GM18508 (cell line): ENCODE data around the gene MAN1A1.

ENCODE experiments used
- ATAC-seq: cut with Tn5 transposase; IDR thresholded peaks from one replicate; pipeline ENCODE4 v1.9.1; 2021; ENCODE audit warnings: moderate number of reproducible peaks; ENCODE audit not compliant: insufficient read depth, unreplicated experiment

The MAN1A1 gene

DNA sequence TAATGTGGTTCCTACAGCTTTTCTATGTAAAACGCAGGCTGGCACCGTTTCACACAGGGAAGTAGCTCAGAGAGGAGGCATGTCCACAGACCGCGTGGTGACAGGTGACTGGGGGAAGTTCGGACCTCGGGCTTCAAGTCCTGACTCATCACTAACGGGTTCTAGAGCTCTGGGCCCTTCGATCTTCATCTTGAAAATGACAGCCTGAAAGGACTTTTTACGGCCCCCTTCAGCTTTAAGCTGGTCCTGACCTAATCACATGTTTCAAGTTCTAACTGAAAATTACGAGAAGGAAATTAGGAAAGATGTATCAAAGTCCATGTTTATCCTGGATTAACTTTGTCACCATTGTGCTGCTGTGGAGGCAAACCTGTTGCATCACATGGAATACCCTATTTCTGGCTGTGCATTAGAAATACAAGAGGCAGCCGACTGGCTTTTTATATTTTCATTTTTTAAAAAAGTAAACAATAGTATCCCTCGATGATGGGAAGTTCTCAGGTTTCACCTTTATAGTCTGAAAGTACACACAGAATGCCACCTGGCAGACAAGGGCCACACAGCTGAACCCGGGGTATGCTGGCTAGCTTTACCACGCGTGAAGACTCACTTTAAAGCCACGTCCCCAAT lies 2.0 kb downstream of the MAN1A1 start:
- peak; percentile 23 for ATAC-seq

DNA sequence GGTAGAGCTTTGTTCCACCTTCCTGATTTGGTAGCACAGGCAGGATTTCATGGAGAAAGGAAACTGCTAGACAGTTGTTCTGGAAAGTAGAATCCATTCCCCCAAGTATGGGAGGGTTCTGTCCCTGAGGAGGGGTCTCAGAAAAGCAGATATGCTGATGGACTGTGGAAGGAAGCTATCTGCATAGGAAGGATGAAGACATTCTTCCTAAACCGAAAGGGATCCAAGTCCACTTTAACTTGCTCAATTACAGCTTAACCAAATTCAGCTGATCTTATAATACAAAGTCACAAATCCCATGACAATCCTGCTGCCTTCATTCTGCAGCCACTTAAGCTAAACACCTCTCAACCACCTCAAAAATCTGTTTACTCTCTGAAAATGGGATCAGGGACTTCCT lies 2.6 kb downstream of the MAN1A1 start:
- ATAC-seq = no peak

DNA sequence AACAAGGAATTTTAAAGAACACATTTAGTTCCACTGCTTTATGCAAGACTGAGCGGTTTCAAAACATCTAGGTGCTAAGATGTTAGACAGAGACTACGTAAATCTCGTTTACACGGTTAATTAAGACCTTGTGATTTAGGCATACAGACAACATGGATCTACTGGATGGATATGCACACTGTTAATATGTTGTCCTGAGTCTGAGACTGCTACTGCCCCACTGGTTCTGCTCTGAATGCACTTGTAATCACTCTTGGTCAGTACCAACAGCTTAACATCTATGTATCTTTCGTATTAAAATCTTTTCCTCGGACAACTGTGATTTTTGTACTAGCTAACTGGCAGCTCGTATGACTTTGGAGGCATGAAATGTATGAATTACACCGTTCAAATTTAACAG lies 3.1 kb downstream of the MAN1A1 start:
- ATAC-seq = no peak

DNA sequence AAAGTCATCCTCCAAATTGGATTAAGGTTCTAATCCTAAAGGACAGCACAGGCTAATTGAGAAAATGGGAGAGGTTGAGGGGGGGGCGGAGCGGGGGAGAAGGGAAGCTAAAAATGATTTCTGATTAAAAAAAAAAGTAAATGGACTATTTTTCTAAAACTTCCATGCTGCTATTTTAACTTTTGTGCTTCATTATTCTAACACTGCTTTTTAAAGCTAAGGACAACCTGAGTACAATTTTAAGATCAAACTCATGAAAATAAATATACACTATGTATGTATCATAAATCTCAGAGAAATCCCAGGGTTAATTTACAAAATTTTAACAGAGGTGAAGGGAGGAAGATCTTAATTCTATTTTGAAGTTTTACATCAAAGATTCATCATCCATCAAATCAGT lies 4.4 kb downstream of the MAN1A1 start:
- ATAC-seq = no peak

DNA sequence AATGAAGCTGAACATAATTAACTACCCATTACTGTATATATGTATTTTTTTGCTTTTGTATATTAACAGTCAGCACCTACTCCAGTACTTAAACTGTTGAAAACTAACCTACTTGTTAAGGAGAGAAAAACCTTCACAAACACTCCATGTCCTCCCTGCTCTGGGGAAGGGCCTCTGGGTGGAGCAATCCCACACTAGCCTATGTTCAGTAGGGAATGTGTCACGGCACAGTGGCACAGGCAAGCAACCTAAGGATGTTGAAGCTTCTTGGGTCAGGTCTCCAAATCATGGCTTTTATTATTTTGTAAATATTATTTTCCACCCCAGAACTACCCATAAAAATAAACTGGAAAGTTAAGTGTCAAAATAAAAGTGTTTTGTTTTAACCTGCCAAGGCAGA lies 5.3 kb downstream of the MAN1A1 start:
- no peak for ATAC-seq

DNA sequence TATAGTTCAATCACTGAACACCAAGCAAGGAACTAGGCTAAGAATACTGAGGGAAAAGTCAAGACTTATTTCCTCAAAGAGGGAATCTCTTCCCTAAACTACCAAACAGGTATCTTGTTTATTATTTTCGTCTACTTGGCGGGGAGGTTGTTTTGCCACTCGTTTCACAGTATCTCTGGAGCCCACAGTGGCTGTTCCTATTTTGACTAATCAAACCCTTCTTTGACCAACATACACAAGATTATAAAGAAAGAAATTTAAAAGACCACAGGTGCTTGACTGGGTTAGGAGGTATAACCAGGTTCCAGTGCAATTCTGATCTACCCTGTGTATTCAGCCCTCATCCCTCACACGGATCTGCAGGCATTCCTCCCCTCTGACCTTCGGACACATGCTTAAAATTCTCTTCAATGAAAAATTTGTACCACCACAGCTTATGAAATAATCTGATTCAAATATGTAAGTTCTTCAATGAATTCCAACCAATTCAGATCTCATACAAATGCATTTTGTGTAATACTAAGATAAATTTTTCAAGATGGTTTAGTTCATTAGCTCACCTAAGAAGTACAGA lies 5.9 kb downstream of the MAN1A1 start:
- ATAC-seq = no peak

DNA sequence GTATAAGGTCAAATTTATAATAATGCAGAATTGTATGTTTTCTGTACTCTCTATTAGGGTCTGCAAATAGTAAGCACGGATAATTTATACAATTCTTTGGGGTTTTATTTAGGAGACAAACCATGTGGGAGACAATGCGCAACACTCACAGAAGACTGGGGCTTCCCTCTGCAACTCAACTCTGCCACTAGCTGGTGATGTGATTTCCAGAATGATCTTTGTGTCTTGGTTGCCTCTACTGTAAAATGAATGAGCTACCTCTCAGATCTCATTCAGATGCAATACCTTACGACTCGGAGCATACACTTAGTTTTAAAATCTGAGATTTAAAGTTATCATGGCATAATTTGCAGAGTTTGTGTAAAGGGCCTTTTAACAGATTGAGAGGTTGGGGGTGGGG lies 6.4 kb downstream of the MAN1A1 start:
- ATAC-seq = no peak

DNA sequence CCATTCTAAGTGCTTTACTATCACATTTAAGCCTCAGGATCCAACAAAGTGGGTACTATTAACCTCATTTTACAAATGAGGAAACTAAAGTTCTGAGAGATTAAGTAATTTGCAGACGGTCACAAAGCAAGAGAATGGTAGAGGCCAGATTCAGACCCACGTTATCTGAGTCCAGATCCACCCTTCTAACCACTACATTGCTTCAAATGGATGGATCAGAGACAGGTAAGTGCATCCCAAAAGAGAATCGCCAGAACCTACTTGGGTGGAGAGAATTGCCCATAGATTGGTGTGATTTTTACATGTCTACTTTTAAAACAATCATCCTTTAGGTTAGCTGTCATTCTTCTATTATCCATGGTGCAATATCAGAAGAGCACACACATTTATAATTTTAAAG lies 7.1 kb downstream of the MAN1A1 start:
- ATAC-seq = no peak

DNA sequence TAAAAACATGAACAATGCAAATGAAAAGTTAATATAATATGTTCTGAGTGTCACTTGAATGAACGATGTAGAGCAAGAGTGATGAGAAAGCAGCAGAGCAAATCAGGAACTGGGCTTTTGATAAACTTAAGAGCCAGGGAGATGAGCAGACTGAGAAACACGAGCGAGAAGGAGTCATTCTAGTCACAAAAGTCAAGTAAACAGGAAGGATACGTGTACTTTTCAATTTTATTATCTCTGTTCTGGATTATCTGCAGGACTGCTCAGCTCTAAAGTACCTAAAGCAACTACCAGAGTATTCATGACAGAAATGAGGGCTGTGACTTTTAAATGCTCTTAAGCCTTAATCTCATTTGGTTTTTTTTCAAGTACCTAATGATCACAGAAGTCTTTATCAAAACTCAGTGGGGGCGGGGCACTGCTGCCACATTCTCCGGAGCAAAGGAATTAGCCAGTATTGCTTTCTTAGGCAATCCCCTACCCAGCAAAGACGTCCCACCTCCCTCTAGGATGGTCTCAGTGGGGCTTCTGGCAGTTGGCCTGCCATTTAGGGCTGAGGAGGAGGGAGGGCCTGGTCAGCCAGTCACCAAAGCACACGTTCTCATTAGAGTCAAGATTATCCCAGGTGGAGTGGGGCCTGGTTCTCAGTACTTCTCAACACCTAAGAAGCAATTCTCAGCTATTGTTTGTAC lies 8.6 kb downstream of the MAN1A1 start:
- ATAC-seq = no peak

DNA sequence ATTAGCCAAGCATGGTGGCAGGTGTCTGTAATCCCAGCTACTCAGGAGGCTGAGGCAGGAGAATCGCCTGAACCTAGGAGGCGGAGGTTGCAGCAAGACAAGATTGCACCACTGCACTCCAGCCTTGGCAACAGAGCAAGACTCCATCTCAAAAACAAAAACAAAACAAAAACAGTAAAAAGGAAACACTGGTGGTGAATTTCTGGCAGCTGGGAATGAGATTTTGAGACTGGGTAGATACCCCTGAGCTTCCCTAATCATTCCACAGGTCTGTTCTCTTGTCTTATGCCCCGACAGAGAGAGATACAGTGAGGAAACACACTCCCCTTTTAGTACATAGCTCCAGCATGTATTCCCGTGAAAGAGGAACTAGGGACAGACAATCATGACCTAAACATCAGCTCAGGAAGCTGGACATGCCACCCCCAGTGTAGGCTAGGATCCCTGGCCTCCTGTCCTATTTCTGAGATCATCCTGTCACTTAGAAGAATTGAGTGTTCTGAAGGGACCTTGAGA lies 9.6 kb downstream of the MAN1A1 start:
- ATAC-seq = no peak

DNA sequence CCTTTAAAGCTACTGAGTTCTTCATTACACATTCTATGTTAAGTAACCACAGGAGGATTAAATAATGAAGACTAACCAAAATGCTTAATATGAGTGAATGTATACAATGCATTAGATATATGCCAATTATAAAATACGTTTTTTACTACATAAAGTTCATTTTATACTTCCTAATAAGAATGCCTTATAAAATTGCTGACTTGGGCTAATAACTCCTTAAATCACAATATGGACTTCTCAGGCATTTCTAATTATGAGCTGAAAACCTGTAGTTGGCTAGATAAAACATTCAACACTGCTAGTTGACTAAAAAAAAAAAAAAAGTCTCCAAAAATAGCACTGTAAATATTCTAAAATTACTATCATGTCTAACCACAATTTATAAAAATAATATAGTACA lies 11.8 kb downstream of the MAN1A1 start:
- no peak for ATAC-seq

DNA sequence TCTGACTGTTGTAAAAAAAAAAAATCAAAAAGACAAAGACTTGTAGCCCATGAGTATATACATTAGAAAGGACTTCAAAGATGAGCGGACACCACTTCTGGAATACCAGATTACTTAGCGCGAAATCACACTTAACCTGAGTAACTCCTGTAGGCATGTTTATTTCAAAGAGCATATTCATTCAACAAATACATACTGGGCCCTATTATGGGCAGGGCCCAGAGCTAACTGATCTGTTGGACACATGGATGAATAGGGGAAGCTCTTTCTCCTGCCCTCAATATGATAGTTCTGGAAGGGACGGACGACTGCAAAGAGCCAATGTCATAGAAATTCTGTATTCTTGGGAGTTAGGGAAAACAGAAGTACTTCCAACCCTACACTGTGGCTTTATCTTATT lies 12.3 kb downstream of the MAN1A1 start:
- no peak for ATAC-seq

DNA sequence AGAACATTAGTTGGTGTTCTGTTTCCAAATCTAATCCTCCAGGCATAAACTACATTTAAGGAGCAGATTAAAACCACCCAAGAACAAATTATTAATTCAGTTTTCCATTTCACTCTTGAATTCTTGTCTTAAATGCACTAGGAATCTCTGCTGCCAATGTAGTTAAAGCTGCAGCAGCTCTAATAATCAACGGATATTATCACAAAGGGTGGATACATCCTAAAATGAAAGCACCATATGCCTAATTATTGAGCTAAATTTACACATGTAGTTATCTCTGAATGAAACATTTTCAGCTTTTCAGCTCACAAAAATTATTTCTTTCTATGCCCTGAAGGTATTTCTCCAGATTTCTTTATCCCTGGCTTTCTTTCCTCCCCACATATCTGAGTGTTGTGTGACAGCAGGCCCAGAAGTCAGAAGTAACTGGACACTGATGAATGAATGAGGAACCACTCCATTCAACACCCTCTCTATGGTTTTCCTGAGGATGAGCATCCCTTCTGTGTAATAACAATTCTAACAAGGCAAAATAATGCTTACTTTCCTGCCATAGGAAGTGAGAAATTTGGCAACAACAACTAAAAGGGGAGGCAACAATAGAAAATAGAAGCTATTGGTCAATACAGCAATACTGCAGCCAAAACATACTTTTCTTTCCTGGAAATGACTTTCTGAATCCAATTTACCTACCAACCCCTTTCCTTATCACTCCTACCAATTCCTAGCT lies 14.9 kb downstream of the MAN1A1 start:
- ATAC-seq = no peak

DNA sequence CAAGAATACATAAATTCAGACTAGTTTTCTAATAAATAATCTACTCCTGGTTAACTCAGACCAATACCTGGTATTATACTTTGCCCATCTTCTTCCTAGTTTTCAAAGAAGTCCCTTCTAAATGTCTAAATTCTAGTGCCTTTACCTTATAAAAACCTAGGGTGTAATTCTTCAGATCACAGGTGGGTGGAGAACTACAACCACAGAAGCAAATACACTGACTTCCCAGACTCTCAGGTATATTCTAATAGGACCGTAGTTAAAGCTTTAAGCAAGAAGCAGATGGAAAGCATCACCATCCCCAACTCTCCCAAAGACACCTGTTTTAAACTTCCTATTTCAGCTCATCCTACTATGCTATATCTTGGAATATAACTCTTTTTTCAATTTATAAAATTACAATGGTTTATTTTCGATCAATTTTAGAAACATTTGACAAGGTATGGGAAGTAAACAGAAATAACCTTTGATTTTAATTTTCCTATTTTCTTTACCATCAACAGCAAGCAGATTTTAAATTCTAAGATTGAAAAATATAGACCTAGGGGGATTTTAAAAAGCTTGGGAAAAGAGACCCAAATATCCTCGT lies 15.8 kb downstream of the MAN1A1 start:
- ATAC-seq = no peak

DNA sequence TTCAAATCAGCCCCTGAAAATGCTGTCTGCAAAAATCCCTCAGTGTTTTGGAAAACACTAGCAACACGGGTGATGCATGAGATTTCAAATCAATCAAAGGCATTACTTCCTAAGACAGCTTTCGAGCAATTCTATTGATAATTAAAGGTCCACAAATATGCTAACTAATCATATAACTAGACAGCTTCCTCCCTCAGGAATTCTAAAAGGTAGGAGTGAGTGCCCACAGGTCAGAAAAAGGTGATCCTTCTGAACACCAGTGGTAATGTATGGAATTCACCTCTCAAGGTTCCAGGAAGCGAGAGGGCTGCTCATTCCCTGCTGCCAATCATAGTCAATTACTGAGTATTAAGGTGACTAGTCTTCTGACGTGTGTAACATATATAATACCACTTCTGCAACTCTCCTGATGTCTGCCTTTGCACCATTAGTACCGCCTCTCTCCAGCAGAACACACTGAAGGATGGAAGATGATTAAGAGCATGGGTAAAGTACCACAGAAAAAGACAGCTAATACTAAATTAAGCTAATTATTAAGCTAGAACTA lies 16.4 kb downstream of the MAN1A1 start:
- ATAC-seq = no peak

DNA sequence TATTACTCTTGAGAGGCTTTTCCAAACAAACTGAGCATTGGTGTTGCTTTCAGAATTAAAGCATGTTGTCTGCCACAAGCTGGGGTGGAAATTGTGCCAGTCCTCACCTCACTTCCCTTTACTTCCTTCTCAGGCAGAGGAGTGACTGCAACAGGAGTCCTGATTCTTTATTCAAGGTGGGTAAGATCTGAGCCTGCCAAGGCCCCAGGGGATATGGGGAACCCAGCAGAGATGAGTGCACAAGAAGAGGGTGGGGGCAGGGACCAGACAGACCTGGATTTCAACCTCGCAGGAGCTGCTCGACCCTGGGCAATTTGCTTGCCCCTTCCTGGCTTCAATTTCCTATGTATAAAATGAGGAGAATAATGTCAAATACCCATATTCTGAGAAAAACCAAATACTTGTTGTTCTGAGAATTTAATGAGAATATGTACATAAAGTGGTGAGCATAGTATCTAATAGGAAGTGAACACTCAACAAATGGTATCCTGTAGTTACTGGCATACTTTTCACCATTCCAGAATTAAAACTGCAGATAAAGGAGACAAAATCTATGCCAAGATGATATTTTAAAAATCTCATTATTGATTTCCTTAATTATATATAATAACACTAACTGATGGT lies 17.8 kb downstream of the MAN1A1 start:
- no peak for ATAC-seq

DNA sequence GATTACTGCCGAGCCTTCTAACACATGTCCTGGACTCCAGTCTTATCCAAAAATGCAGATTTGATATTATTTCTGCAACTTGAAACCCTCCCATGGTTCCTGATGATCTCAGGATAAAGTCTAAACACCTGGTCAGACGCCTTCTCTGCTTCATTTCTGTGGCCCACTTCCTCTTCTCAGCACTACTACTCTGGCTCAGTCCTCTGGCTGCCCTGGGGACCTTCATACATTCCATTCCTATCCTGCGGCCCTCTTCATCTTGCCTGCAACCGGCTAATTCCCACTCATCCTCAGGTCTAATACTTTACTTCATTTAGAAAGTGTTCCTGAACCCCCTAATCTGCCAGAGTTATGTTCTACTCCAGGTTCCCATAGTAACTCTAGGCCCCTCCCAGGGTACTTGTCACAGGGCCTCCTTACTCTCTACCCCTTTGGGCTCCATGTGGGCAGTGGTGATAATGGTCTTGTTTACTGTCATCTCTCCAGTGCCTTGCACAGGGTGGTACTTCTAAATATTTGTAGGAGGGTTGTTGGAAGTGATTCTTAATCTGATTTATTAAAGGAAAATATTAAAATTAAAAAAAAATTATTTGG lies 18.9 kb downstream of the MAN1A1 start:
- ATAC-seq = no peak

DNA sequence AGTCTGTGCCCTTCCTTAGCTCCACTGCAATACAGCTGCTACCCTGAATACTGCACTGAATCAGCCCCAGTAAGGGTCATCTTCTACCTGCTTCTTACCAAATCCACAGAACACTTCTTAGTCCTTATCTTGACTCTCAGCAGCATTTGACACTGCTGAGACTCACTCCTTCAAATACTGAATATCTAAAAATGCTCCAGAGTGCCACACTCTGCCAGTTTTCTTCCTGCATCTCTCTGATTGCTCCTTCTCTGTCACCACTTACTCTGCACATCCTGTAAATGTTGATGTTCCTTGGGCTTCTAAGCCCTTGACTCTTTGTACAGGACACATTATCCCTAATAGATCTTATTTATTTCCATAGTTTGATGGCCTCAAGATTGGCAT lies 19.8 kb downstream of the MAN1A1 start:
- ATAC-seq = no peak

DNA sequence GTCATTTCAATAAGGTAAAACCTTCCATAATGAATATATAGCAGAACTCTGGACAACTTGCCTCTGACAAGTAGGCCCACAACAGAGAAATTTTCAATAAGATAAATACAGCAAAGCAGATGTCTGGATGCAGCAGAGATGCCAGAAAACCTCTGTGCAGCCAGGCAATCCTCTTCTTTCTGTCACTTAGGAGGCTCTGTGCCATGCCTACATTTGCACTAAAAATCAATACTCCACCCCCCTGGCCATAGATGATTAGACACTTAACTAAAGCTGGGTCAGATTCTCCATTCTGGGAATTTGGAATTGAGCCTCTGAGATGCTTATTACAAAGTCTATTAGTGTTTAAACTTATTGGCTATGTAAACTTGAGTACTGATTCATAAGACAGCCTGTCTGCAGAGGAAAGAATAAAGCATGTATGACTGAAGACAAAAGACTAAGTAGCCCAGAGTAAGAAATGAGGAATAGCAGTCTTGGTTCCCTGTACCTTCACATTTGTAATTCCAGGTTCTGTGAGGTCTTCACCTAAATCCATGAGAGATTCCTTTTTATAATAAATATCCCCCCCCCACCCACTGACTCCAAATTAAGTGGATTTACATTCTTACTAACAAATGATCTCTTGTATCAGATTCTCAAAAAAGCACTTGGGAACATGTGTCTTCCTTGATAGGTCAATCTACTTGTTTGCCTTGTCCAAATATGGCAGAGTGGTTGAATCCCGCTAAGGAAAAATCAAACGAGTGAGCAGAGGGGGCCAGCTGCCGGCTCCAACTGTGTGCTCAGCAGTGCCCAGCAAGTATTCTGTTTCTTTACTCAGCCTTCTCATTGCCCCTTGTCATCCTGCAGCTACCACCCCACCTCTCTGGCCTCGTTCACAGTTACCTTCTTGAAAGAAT lies 20.4 kb downstream of the MAN1A1 start:
- no peak for ATAC-seq
